ENCODE data around the gene TBC1D17.

TBC1D17 gene

DNA sequence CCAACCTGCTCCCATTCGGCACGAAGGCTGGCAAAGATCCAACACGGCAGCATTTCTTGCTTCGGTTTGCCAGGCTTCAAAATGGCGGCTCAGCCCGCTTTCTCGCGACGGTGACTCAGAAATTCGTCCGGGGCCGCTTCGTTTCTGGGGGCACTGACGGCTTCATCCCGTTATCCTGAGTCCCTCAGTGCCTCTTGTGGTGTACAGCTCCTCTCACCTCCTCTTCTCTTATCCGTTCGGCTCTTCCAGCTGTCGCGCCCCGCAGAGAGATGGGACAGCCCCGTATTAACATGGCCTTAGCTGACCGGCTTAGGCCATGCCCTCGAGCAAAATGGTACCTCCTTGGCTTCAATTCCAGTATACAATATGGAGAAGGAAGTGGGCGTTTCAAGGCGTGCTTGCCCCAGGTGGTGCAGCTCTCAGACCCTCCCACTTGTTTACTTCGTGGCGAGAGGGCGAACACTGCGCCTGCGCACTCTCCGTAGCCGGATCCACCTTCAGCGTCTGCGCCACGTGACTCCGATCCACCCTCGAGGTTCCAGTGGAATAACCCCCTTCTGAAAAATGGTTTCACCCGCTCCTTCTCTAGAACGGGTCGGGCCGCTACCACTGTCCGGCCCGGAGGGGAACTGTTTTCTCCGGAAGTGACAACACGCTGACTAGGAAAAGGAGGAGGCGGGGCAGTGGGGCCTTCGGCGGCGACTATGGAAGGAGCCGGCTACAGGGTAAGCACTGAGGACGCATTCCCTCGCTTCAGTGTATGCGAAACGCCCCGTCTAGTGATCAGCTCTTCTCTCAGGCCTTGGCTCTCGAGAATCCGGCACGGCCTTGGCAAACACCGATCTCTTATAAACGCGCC is at the start of gene TBC1D17, which contains the start of gene AKT1S1:
TBC1D17 (plus strand) TSS at position 683 of the 859 bp plus-strand sequence; CDS start at position 705, 22 bp downstream.
AKT1S1 (minus strand) TSS at position 336 of the 859 bp plus-strand sequence. CDS start 4,060 bp downstream, outside the sequence.
- peak within 1 kb of the TSS; percentile 99 for H3K27ac ChIP-seq (ENCODE audit: low read depth, low read length)
- peaks cover 19% of the 10 kb centered on the region for H3K4me1 ChIP-seq (ENCODE audit: insufficient read depth, low read length)
- no peaks in the 10 kb centered on the region for H3K27me3 ChIP-seq (ENCODE audit: control insufficient read depth in 1 of 2, insufficient read depth in 2 of 2, low read length in 2 of 2)
- no peaks in the 10 kb centered on the region for H3K9me3 ChIP-seq (ENCODE audit: low read length)
- H3K36me3 ChIP-seq (ENCODE audit: insufficient read depth, low read length), result peaks cover 45% of the 10 kb centered on the region
- H3K9ac ChIP-seq (ENCODE audit: low read length), result peak within 1 kb of the TSS; percentile 94
- H3K4me3 ChIP-seq (ENCODE audit: low read depth in 1 of 2, low read length in 2 of 2), result peak within 1 kb of the TSS; percentile 54 to 94

- H3K27me3 ChIP-seq (ENCODE audit: control insufficient read depth in 1 of 2, insufficient read depth in 2 of 2, low read length in 2 of 2), result no peaks in the 10 kb centered on the region
- H3K4me1 ChIP-seq (ENCODE audit: insufficient read depth, low read length), result no peaks in the 10 kb centered on the region
- no peak overlapping the region for H3K9ac ChIP-seq (ENCODE audit: low read length)
- no peak overlapping the region for H3K4me3 ChIP-seq (ENCODE audit: low read depth in 1 of 2, low read length in 2 of 2)
- no peak overlapping the region for H3K27ac ChIP-seq (ENCODE audit: low read depth, low read length)
- peaks cover 50% of the 10 kb centered on the region for H3K36me3 ChIP-seq (ENCODE audit: insufficient read depth, low read length)
- H3K9me3 ChIP-seq (ENCODE audit: low read length), result no peaks in the 10 kb centered on the region
These were observed 48.3 kb upstream of the TBC1D17 start for GRCh38 chr19:49829200-49829599.

- Histone ChIP-seq H3K27ac (ENCODE audit: low read depth, low read length) (no peak overlapping the region), H3K27me3 (ENCODE audit: control insufficient read depth in 1 of 2, insufficient read depth in 2 of 2, low read length in 2 of 2) (no peaks in the 10 kb centered on the region), H3K4me3 (ENCODE audit: low read depth in 1 of 2, low read length in 2 of 2) (no peak overlapping the region), H3K9me3 (ENCODE audit: low read length) (no peaks in the 10 kb centered on the region), H3K36me3 (ENCODE audit: insufficient read depth, low read length) (peaks cover 50% of the 10 kb centered on the region), H3K4me1 (ENCODE audit: insufficient read depth, low read length) (no peaks in the 10 kb centered on the region), H3K9ac (ENCODE audit: low read length) (no peak overlapping the region)
These were observed 47.8 kb upstream of the TBC1D17 start for GRCh38 chr19:49829721-49830120.

GRCh38 chr19:49830766-49831165 is 46.7 kb upstream of the TBC1D17 start:
- Histone ChIP-seq H3K9ac (ENCODE audit: low read length) (no peak overlapping the region), H3K4me3 (ENCODE audit: low read depth in 1 of 2, low read length in 2 of 2) (no peak overlapping the region), H3K27me3 (ENCODE audit: control insufficient read depth in 1 of 2, insufficient read depth in 2 of 2, low read length in 2 of 2) (no peaks in the 10 kb centered on the region), H3K36me3 (ENCODE audit: insufficient read depth, low read length) (peaks cover 61% of the 10 kb centered on the region), H3K4me1 (ENCODE audit: insufficient read depth, low read length) (no peaks in the 10 kb centered on the region), H3K27ac (ENCODE audit: low read depth, low read length) (no peak overlapping the region), H3K9me3 (ENCODE audit: low read length) (no peaks in the 10 kb centered on the region)

DNA sequence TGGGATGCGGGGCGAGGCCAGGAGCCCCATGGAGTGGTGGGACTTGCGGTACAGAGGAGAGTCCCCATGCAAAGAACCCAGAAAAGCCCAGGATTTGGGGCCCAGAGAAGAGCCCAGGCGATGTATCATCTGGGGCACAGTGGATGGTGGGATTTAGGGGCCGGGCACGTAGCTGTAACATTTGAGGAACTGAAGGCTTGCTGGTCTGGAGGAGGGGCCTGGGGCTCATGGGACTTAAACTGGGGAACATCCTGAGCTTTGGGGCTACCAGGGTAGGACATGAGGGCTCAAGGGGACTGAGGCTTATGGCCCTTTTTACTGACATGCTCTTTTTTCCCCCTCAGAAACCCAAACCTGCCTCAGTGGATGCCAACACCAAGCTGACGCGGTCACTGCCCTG is 45.9 kb upstream of the TBC1D17 start:
- peaks cover 69% of the 10 kb centered on the region for H3K36me3 ChIP-seq (ENCODE audit: insufficient read depth, low read length)
- no peak overlapping the region for H3K27ac ChIP-seq (ENCODE audit: low read depth, low read length)
- H3K9ac ChIP-seq (ENCODE audit: low read length), result no peak overlapping the region
- H3K27me3 ChIP-seq (ENCODE audit: control insufficient read depth in 1 of 2, insufficient read depth in 2 of 2, low read length in 2 of 2), result no peaks in the 10 kb centered on the region
- H3K4me3 ChIP-seq (ENCODE audit: low read depth in 1 of 2, low read length in 2 of 2), result no peak overlapping the region
- no peaks in the 10 kb centered on the region for H3K4me1 ChIP-seq (ENCODE audit: insufficient read depth, low read length)
- no peaks in the 10 kb centered on the region for H3K9me3 ChIP-seq (ENCODE audit: low read length)

- Histone ChIP-seq H3K4me3 (ENCODE audit: low read depth in 1 of 2, low read length in 2 of 2) (no peak overlapping the region), H3K9me3 (ENCODE audit: low read length) (no peaks in the 10 kb centered on the region), H3K9ac (ENCODE audit: low read length) (no peak overlapping the region), H3K27ac (ENCODE audit: low read depth, low read length) (no peak overlapping the region), H3K36me3 (ENCODE audit: insufficient read depth, low read length) (peaks cover 78% of the 10 kb centered on the region), H3K4me1 (ENCODE audit: insufficient read depth, low read length) (no peaks in the 10 kb centered on the region), H3K27me3 (ENCODE audit: control insufficient read depth in 1 of 2, insufficient read depth in 2 of 2, low read length in 2 of 2) (no peaks in the 10 kb centered on the region)
These were observed 44.9 kb upstream of the TBC1D17 start for GRCh38 chr19:49832556-49832955.

GRCh38 chr19:49833599-49833998 is 43.9 kb upstream of the TBC1D17 start:
- H3K27me3 ChIP-seq (ENCODE audit: control insufficient read depth in 1 of 2, insufficient read depth in 2 of 2, low read length in 2 of 2), result no peaks in the 10 kb centered on the region
- H3K9ac ChIP-seq (ENCODE audit: low read length), result no peak overlapping the region
- H3K36me3 ChIP-seq (ENCODE audit: insufficient read depth, low read length), result peaks cover 84% of the 10 kb centered on the region
- no peaks in the 10 kb centered on the region for H3K9me3 ChIP-seq (ENCODE audit: low read length)
- no peak overlapping the region for H3K4me3 ChIP-seq (ENCODE audit: low read depth in 1 of 2, low read length in 2 of 2)
- no peaks in the 10 kb centered on the region for H3K4me1 ChIP-seq (ENCODE audit: insufficient read depth, low read length)
- no peak overlapping the region for H3K27ac ChIP-seq (ENCODE audit: low read depth, low read length)

GRCh38 chr19:49835562-49835961 is 41.9 kb upstream of the TBC1D17 start:
- H3K27me3 ChIP-seq (ENCODE audit: control insufficient read depth in 1 of 2, insufficient read depth in 2 of 2, low read length in 2 of 2), result no peaks in the 10 kb centered on the region
- H3K4me1 ChIP-seq (ENCODE audit: insufficient read depth, low read length), result no peaks in the 10 kb centered on the region
- no peak overlapping the region for H3K9ac ChIP-seq (ENCODE audit: low read length)
- no peak overlapping the region for H3K27ac ChIP-seq (ENCODE audit: low read depth, low read length)
- no peaks in the 10 kb centered on the region for H3K9me3 ChIP-seq (ENCODE audit: low read length)
- H3K4me3 ChIP-seq (ENCODE audit: low read depth in 1 of 2, low read length in 2 of 2), result no peak overlapping the region
- H3K36me3 ChIP-seq (ENCODE audit: insufficient read depth, low read length), result peaks cover 83% of the 10 kb centered on the region

DNA sequence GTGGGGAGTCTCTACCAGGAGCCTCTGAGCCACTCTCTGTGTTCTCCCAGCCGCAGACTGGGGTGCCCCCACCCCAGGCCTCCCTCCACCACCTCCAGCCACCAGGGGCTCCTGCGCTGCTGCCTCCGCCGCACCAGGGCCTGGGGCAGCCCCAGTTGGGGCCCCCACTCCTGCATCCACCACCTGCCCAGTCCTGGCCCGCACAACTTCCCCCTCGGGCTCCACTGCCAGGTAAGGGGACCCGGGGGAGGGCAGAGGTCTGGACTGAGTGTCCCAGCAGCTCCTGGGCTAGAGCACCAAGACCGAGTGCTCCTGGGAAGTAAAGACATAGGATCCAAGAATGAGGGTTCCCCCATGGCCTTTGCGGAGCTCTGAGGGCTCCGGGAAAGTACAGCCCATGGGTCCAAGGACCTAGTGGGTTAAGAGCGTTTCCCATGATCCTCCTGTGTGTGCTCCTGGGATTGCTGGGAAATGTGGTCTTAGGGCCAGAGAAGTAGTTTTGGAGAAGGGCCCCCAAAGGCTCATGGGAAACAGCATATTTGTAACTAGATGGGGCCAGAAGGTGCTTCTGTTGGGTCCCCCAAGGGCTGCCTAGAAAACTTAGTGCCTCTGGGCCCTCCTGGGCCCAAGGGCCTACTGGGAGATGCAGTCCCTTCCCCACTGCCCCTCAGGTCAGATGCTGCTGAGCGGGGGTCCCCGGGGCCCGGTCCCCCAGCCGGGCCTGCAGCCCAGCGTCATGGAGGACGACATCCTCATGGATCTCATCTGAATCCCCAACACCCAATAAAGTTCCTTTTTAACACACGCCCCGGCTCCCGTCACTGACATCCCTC is 41.1 kb upstream of the TBC1D17 start:
- no peak overlapping the region for H3K4me3 ChIP-seq (ENCODE audit: low read depth in 1 of 2, low read length in 2 of 2)
- no peaks in the 10 kb centered on the region for H3K27me3 ChIP-seq (ENCODE audit: control insufficient read depth in 1 of 2, insufficient read depth in 2 of 2, low read length in 2 of 2)
- no peak overlapping the region for H3K9ac ChIP-seq (ENCODE audit: low read length)
- H3K9me3 ChIP-seq (ENCODE audit: low read length), result no peaks in the 10 kb centered on the region
- H3K36me3 ChIP-seq (ENCODE audit: insufficient read depth, low read length), result peaks cover 75% of the 10 kb centered on the region
- H3K4me1 ChIP-seq (ENCODE audit: insufficient read depth, low read length), result no peaks in the 10 kb centered on the region
- peak overlapping the region; percentile 7 for H3K27ac ChIP-seq (ENCODE audit: low read depth, low read length)

DNA sequence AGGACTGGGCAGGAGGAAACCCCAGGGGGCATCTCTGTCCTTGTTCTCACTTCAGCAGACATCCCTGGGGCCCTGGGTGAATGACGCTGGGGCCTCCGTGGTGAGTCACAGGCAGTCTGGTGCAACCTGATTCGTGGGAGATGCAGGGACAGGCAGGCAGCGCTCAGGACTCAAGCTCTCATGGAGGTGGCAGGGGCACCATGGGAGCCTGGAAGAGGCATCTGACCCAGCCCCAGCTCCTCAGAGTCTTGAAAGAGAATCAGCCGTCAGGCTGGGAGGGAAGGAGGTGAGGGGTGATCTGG is 40.5 kb upstream of the TBC1D17 start:
- H3K27ac ChIP-seq (ENCODE audit: low read depth, low read length), result no peak overlapping the region
- no peak overlapping the region for H3K9ac ChIP-seq (ENCODE audit: low read length)
- no peaks in the 10 kb centered on the region for H3K9me3 ChIP-seq (ENCODE audit: low read length)
- no peaks in the 10 kb centered on the region for H3K27me3 ChIP-seq (ENCODE audit: control insufficient read depth in 1 of 2, insufficient read depth in 2 of 2, low read length in 2 of 2)
- H3K4me1 ChIP-seq (ENCODE audit: insufficient read depth, low read length), result no peaks in the 10 kb centered on the region
- no peak overlapping the region for H3K4me3 ChIP-seq (ENCODE audit: low read depth in 1 of 2, low read length in 2 of 2)
- peaks cover 70% of the 10 kb centered on the region for H3K36me3 ChIP-seq (ENCODE audit: insufficient read depth, low read length)

GRCh38 chr19:49837425-49837824 is 40.1 kb upstream of the TBC1D17 start:
- no peaks in the 10 kb centered on the region for H3K4me1 ChIP-seq (ENCODE audit: insufficient read depth, low read length)
- no peak overlapping the region for H3K27ac ChIP-seq (ENCODE audit: low read depth, low read length)
- H3K9me3 ChIP-seq (ENCODE audit: low read length), result no peaks in the 10 kb centered on the region
- H3K9ac ChIP-seq (ENCODE audit: low read length), result no peak overlapping the region
- peaks cover 65% of the 10 kb centered on the region for H3K36me3 ChIP-seq (ENCODE audit: insufficient read depth, low read length)
- H3K27me3 ChIP-seq (ENCODE audit: control insufficient read depth in 1 of 2, insufficient read depth in 2 of 2, low read length in 2 of 2), result no peaks in the 10 kb centered on the region
- no peak overlapping the region for H3K4me3 ChIP-seq (ENCODE audit: low read depth in 1 of 2, low read length in 2 of 2)

Data from muscle layer of colon (tissue), 2 donors.